Measurements from ENCODE around the gene ARHGAP5. TPM values are rescaled to one million over a fixed set of nuclear protein-coding genes. Genes with fewer than 3 reads are reported as not detected.

ARHGAP5 gene
- total RNA-seq, 2 donors from 2014 or later, result 52.7 to 58.4 TPM

- ATAC-seq, result no peak
- Histone ChIP-seq H3K9me3 (no peaks in the 10 kb centered on the region), H3K27ac (peak overlapping the region in 3 of 4 donors; percentile 96 to 99 (median 98)), H3K4me3 (peak overlapping the region in 1 of 2 donors; percentile 95), H3K27me3 (no peaks in the 10 kb centered on the region), H3K36me3 (replicated peaks in 1 of 2; ENCODE audit: insufficient read depth in 1 of 2, low read depth in 2 of 2) (no peaks in the 10 kb centered on the region), H3K4me1 (peaks cover 46% of the 10 kb centered on the region)
- no peak for DNase-seq
- TF ChIP-seq CTCF (IDR thresholded peaks at IDR 0.05), result no peak
- TF ChIP-seq POLR2A (IDR thresholded peaks at IDR 0.05), result no peak
- WGBS, 2 donors, result 7 to 15% methylated on average over 7 of the region's 7 CpGs
- intact Hi-C loops (cut with DNase I), result no loop called here
Measured at GRCh38 chr14:32078858-32079216, 1.7 kb downstream of the ARHGAP5 start.

GRCh38 chr14:32079264-32079663, 2.2 kb downstream of the ARHGAP5 start:
- TF ChIP-seq CTCF (IDR thresholded peaks at IDR 0.05) (no peak), POLR2A (IDR thresholded peaks at IDR 0.05) (no peak)
- no peak for DNase-seq
- ATAC-seq, result no peak
- Histone ChIP-seq H3K4me3 (no peak overlapping the region), H3K36me3 (replicated peaks in 1 of 2; ENCODE audit: insufficient read depth in 1 of 2, low read depth in 2 of 2) (no peaks in the 10 kb centered on the region), H3K27ac (peak overlapping the region in 1 of 4 donors; percentile 96), H3K27me3 (no peaks in the 10 kb centered on the region), H3K9me3 (no peaks in the 10 kb centered on the region), H3K4me1 (peaks cover 50% of the 10 kb centered on the region)
- intact Hi-C loops (cut with DNase I), result no loop called here
- 12 to 16% methylated on average over 4 of the region's 4 CpGs for WGBS, 2 donors

GRCh38 chr14:32080001-32080510, 3.0 kb downstream of the ARHGAP5 start:
- DNase-seq, result no peak
- no peak for ATAC-seq
- intact Hi-C loops (cut with DNase I), result no loop called here
- TF ChIP-seq POLR2A (IDR thresholded peaks at IDR 0.05) (no peak), CTCF (IDR thresholded peaks at IDR 0.05) (no peak)
- Histone ChIP-seq H3K9me3 (no peaks in the 10 kb centered on the region), H3K4me1 (peaks cover 45% of the 10 kb centered on the region), H3K36me3 (replicated peaks in 1 of 2; ENCODE audit: insufficient read depth in 1 of 2, low read depth in 2 of 2) (no peaks in the 10 kb centered on the region), H3K27me3 (no peaks in the 10 kb centered on the region), H3K4me3 (no peak overlapping the region), H3K27ac (no peak overlapping the region)
- 67 to 72% methylated on average over 1 of the region's 1 CpG for WGBS, 2 donors

- ATAC-seq, result no peak
- H3K9me3 ChIP-seq, result no peaks in the 10 kb centered on the region
- intact Hi-C loops (cut with DNase I), result no loop called here
- TF ChIP-seq CTCF (IDR thresholded peaks at IDR 0.05) (no peak), POLR2A (IDR thresholded peaks at IDR 0.05) (no peak)
- no peaks in the 10 kb centered on the region for H3K27me3 ChIP-seq
- H3K4me3 ChIP-seq, result no peak overlapping the region
- peak in 1 of 4 donors; percentile 12 for DNase-seq
- peaks cover 44% of the 10 kb centered on the region for H3K4me1 ChIP-seq
- H3K36me3 ChIP-seq (replicated peaks in 1 of 2; ENCODE audit: insufficient read depth in 1 of 2, low read depth in 2 of 2), result no peaks in the 10 kb centered on the region
- H3K27ac ChIP-seq, result peak overlapping the region in 1 of 4 donors; percentile 10
- 25 to 45% methylated on average over 7 of the region's 7 CpGs for WGBS, 2 donors
Measured at GRCh38 chr14:32081901-32082300, 4.8 kb downstream of the ARHGAP5 start.

- Histone ChIP-seq H3K4me1 (peaks cover 52% of the 10 kb centered on the region), H3K36me3 (replicated peaks in 1 of 2; ENCODE audit: insufficient read depth in 1 of 2, low read depth in 2 of 2) (no peaks in the 10 kb centered on the region), H3K27ac (peak overlapping the region in 1 of 4 donors; percentile 15), H3K9me3 (no peaks in the 10 kb centered on the region), H3K4me3 (no peak overlapping the region), H3K27me3 (no peaks in the 10 kb centered on the region)
- TF ChIP-seq CTCF (IDR thresholded peaks at IDR 0.05), result no peak
- TF ChIP-seq POLR2A (IDR thresholded peaks at IDR 0.05), result no peak
- ATAC-seq (no peak), DNase-seq (no peak)
- intact Hi-C loops (cut with DNase I), result no loop called here
Measured at GRCh38 chr14:32083315-32083624, 6.2 kb downstream of the ARHGAP5 start.

Data from body of pancreas (tissue), 4 donors.